ENCODE measurements around the gene ERC1. TPM values are rescaled to one million over a fixed set of nuclear protein-coding genes. Genes with fewer than 3 reads are reported as not detected.

Gene ERC1
- total RNA-seq, 1 experiment from 2014 or later, result 12.3 TPM

GRCh38 chr12:1199700-1200099, 208.7 kb downstream of the ERC1 start:
- intact Hi-C loops (cut with micrococcal nuclease), result no loop called here

DNA sequence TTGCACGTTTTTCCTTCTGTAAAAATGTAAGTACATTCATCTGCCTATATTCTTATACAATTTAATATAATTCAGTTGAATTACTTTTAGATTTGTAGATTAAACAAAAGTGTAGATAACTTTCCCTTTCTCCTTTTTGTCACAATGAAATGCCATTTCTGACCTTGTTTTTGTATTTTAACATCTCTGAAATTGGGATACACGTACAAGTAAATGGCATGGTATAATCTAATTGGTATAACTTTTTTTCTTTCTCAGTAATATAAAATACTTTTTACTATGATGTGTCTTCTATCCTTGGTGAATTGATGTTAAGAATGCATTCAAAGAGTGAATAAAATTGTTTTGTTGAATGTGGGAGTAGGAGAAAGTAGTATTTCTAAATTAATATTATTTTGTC, 210.0 kb downstream of the ERC1 start:
- no peak for ATAC-seq
- H3K4me2 ChIP-seq (ENCODE audit: low read length), result no peak overlapping the region
- no peaks in the 10 kb centered on the region for H3F3A ChIP-seq (ENCODE audit: low read length, unreplicated experiment)
- POLR2A ChIA-PET (ENCODE audit: unreplicated experiment), result no interaction called here
- no TSS peak for BruUV-seq (replicated peaks)
- intact Hi-C loops (cut with micrococcal nuclease), result no loop called here
- no peak for DNase-seq
- TF ChIP-seq CTCF (conservative IDR thresholded peaks at IDR 0.05; ENCODE audit: low read depth, low read length), result no peak
- TF ChIP-seq EZH2phosphoT487 (IDR thresholded peaks at IDR 0.05; ENCODE audit: borderline replicate concordance, low read length), result no peak
- TF ChIP-seq EZH2 (IDR thresholded peaks at IDR 0.05; ENCODE audit: low read length, unreplicated experiment), result no peak
- no peaks in the 10 kb centered on the region for H4K20me1 ChIP-seq (ENCODE audit: low read length)
- H3K9ac ChIP-seq (ENCODE audit: low read length), result no peak overlapping the region
- no peaks in the 10 kb centered on the region for H3K27me3 ChIP-seq (ENCODE audit: low read length)
- H3K4me3 ChIP-seq (ENCODE audit: low read length), result no peak overlapping the region
- H3K4me1 ChIP-seq (ENCODE audit: insufficient read depth, low read length), result no peaks in the 10 kb centered on the region
- no peaks in the 10 kb centered on the region; the same call in 1 of the 2 replicates for H3K36me3 ChIP-seq (ENCODE audit: low read depth, low read length)
- H2AFZ ChIP-seq (ENCODE audit: low read length), result no peak overlapping the region
- no peaks in the 10 kb centered on the region for H3K9me2 ChIP-seq (replicated peaks; ENCODE audit: low read length)
- no peak overlapping the region for H3K27ac ChIP-seq (ENCODE audit: low read length)
- CTCF ChIA-PET, result no interaction called here
- H3K9me3 ChIP-seq (ENCODE audit: low read length), result no peaks in the 10 kb centered on the region
- H3K79me2 ChIP-seq (ENCODE audit: low read length), result no peaks in the 10 kb centered on the region

More at GRCh38 chr12:1199700-1200099, 208.7 kb downstream of the ERC1 start:
- H3K79me2 ChIP-seq (ENCODE audit: low read length), result no peaks in the 10 kb centered on the region
- POLR2A ChIA-PET (ENCODE audit: unreplicated experiment), result no interaction called here
- no peak overlapping the region for H2AFZ ChIP-seq (ENCODE audit: low read length)
- no peaks in the 10 kb centered on the region for H3K27me3 ChIP-seq (ENCODE audit: low read length)
- H3F3A ChIP-seq (ENCODE audit: low read length, unreplicated experiment), result no peaks in the 10 kb centered on the region
- ATAC-seq, result no peak
- CTCF ChIA-PET, result no interaction called here
- H3K9ac ChIP-seq (ENCODE audit: low read length), result no peak overlapping the region
- DNase-seq, result no peak
- no TSS peak for BruUV-seq (replicated peaks)
- no peak overlapping the region for H3K27ac ChIP-seq (ENCODE audit: low read length)
- no peaks in the 10 kb centered on the region for H3K9me2 ChIP-seq (replicated peaks; ENCODE audit: low read length)
- H4K20me1 ChIP-seq (ENCODE audit: low read length), result no peaks in the 10 kb centered on the region
- no peaks in the 10 kb centered on the region for H3K4me1 ChIP-seq (ENCODE audit: insufficient read depth, low read length)
- TF ChIP-seq CTCF (conservative IDR thresholded peaks at IDR 0.05; ENCODE audit: low read depth, low read length) (no peak), EZH2phosphoT487 (IDR thresholded peaks at IDR 0.05; ENCODE audit: borderline replicate concordance, low read length) (no peak), EZH2 (IDR thresholded peaks at IDR 0.05; ENCODE audit: low read length, unreplicated experiment) (no peak)
- H3K4me2 ChIP-seq (ENCODE audit: low read length), result no peak overlapping the region
- no peak overlapping the region for H3K4me3 ChIP-seq (ENCODE audit: low read length)
- H3K9me3 ChIP-seq (ENCODE audit: low read length), result no peaks in the 10 kb centered on the region
- H3K36me3 ChIP-seq (ENCODE audit: low read depth, low read length), result no peaks in the 10 kb centered on the region; the same call in 1 of the 2 replicates

- Histone ChIP-seq H3K9me2 (replicated peaks; ENCODE audit: low read length) (no peaks in the 10 kb centered on the region), H2AFZ (ENCODE audit: low read length) (no peak overlapping the region), H3K27me3 (ENCODE audit: low read length) (no peaks in the 10 kb centered on the region), H4K20me1 (ENCODE audit: low read length) (no peaks in the 10 kb centered on the region), H3K9me3 (ENCODE audit: low read length) (no peaks in the 10 kb centered on the region), H3K27ac (ENCODE audit: low read length) (no peak overlapping the region), H3K4me1 (ENCODE audit: insufficient read depth, low read length) (no peaks in the 10 kb centered on the region), H3K36me3 (ENCODE audit: low read depth, low read length) (no peaks in the 10 kb centered on the region; the same call in 1 of the 2 replicates), H3K79me2 (ENCODE audit: low read length) (no peaks in the 10 kb centered on the region), H3K9ac (ENCODE audit: low read length) (no peak overlapping the region), H3K4me2 (ENCODE audit: low read length) (no peak overlapping the region), H3K4me3 (ENCODE audit: low read length) (no peak overlapping the region), H3F3A (ENCODE audit: low read length, unreplicated experiment) (no peaks in the 10 kb centered on the region)
- no TSS peak for BruUV-seq (replicated peaks)
- DNase-seq, result no peak
- ChIA-PET CTCF (no interaction called here), POLR2A (ENCODE audit: unreplicated experiment) (no interaction called here)
- no peak for TF ChIP-seq EZH2phosphoT487 (IDR thresholded peaks at IDR 0.05; ENCODE audit: borderline replicate concordance, low read length)
- TF ChIP-seq EZH2 (IDR thresholded peaks at IDR 0.05; ENCODE audit: low read length, unreplicated experiment), result no peak
- TF ChIP-seq CTCF (conservative IDR thresholded peaks at IDR 0.05; ENCODE audit: low read depth, low read length), result no peak
- no peak for ATAC-seq
- intact Hi-C loops (cut with micrococcal nuclease), result no loop called here
These were observed 210.9 kb downstream of the ERC1 start for GRCh38 chr12:1201886-1202285.
